EL (cell line): ENCODE measurements around the gene TTLL5.

Experiments used
- DNase-seq: peaks from one replicate; pipeline ENCODE4 v3.0.0-alpha.2; 2016

TTLL5 gene

GRCh38 chr14:75837151-75837787, 176.2 kb downstream of the TTLL5 start:
- peak; percentile 48 for DNase-seq

DNA sequence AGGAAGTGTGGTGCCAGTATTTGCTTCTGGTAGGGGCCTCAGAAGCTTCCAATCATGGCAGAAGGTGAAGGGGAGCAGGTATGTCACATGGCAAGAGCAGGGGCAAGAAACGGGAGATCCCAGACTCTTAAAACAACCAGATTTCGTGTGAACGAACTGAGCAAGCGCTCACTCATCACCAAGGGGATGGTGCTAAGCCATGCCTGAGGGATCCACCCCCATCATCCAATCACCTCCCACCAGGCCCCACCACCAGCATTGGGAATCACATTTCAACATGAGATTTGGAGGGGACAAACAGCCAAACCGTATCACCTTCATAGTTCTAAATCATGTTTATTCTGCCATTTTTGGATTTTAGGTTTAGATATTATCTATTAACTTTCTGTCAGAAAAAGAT, 179.9 kb downstream of the TTLL5 start:
- DNase-seq, result no peak

DNA sequence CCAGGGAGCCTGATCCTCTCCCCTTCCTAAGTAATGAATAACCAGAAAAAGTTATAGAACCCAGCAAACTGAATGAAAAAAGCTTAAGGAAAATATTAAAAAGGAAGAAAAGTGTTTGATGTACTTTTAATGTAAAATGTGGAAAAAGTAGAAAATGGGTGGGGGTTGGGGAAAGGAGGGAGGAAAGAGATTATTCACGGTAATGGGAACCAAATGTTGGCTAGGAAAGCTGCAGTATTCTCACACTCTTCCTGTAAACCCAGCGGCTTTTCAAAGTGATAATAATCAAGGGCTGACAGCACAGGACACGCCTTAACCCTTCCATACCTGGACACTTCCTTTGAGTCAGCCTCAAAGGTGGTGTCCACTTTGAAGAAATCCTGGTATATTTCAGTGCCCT, 181.5 kb downstream of the TTLL5 start:
- DNase-seq, result no peak

DNA sequence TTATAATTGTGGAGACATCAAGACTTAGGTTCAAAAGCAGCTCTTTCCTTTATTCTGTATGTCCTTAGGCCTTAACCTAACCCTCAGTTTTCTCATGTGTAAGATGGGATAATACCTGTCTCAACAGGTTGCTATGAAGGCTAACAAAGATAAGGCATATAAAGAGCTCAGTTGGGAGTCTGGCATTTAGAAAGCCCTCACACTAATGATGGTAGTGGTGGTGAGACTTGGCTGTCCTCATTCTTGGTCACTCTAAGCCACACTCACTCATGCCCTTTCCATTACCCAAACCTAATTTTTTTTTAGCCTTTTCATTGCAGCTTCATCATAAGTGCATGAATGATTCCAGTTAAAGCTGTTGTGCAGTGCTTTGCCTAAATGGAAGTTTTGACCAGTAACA, 183.4 kb downstream of the TTLL5 start:
- DNase-seq, result no peak

DNA sequence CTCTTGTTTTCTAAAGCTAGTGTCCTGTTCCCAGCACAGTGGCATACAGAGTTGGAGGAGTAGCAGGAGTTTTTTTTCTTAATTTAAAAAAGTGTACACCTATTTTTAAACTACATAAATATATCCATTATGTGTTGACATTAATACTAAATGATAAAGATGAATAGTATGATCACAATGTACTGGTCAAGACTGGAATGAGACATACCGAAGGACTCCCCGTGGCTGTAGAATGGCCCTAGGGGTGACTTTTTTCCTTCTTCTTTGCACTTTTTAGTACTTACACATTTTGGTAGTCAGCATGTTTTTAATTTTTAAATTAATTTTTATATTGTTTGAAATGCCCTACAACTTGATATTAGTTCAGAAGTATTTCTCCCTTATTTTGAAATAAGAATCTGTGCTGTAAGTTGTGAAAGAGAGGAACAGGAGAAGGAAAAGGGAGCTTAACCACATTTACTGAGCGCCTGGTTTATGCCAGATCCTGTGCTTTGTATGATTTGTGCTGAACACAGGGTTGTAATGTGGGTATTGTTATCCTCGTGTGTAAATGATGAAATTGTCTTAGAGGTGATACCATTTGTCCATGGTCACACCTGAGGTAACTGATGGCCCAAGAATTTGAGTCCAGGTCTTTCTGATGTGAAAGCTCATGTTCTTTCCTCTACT, 184.2 kb downstream of the TTLL5 start:
- DNase-seq, result peak; percentile 47

DNA sequence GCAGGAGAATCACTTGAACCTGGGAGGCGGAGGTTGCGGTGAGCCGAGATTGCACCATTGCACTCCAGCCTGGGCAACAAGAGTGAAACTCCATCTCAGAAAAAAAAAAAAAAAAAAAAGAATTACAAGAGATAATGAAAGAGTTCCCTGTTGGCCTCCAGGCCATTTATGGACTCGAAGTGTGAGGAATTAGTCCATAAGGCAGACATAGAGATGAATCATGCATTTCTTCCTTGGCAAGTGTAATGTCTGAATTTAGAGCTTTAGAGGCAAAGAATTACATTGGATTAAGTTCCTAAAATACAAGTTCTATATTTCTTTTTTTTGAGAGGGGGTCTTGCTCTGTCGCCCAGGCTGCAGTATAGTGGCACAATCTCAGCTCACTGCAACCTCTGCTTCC, 185.6 kb downstream of the TTLL5 start:
- DNase-seq, result peak; percentile 54

DNA sequence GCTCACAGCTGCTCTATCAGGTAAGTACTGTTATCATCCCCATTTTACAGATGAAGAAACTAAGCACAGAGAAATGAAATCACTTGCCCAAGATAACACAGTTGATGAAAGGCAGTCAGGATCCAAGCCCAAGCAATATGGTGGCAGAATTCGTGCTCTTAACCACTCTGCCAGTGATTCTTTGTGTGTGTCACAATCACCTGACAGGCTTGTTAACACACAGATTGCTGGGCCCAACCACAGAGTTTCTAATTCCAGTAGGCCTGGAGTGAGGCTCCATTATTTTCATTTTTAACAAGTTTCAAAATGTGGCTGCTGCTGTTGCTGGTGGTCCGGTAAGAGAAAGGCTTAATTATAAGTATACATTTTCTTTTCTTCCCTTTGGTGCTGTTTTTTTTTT, 186.5 kb downstream of the TTLL5 start:
- DNase-seq, result no peak

GRCh38 chr14:75848167-75848913, 187.3 kb downstream of the TTLL5 start:
- no peak for DNase-seq

- no peak for DNase-seq
Measured at GRCh38 chr14:75849300-75849895, 188.4 kb downstream of the TTLL5 start.

DNA sequence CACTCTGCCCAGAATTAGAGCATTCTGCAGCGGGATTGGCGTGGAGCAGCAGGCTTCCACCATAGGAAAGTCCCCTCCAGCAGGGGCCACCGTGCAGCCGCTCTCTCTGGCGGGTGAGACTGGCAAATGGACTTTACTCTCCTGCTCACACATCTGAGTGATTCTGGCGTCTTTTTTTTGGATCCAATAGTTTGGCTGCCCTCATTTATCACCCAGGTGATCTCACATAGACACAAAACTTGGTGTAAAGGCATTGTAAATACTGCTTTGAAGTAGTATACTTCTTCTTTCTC, 190.5 kb downstream of the TTLL5 start:
- DNase-seq, result no peak

- DNase-seq, result no peak
Measured at GRCh38 chr14:75854111-75854799, 193.2 kb downstream of the TTLL5 start.

- no peak for DNase-seq
Measured at GRCh38 chr14:75857199-75857598, 196.2 kb downstream of the TTLL5 start.

DNA sequence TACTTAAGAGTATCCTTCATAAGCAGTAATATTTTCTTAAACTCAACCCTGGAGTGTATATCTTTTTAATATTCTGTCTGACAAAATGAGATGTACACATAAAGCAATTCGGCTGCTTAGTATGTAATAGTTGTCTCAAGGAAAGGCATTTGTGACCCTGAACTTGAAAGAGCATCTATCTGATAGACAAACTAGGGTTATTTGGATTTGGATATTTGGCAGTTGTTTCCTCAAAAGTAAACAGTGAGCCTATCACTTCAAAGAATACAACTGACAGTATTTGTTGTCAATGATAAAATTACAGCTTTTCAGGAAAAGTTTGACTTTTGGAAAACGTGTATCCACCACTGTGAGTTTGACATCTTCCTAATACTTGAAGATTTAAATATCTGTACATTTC, 197.3 kb downstream of the TTLL5 start:
- no peak for DNase-seq

DNA sequence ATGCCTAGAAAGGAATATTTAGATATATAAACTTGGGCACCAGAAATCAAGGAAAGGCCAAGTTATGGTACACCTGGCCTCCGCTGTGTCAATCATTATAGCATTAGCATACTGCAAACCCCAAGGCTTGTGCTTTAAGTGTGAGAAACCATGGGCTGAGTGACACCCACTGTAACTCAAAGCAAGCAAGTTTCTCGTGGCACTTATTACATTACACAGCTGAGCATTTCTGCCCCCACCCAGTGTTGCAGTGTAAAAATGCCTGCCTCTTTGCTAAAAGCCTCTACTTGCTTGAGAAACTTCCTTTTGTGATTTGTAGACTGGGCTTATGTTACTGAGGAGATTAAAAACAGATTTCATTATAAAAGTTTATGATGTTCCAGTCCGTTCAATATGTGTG, 198.7 kb downstream of the TTLL5 start:
- no peak for DNase-seq

GRCh38 chr14:75860561-75861160, 199.6 kb downstream of the TTLL5 start:
- DNase-seq, result no peak

- DNase-seq, result peak; percentile 53
Measured at GRCh38 chr14:75861161-75861621, 200.1 kb downstream of the TTLL5 start.

DNA sequence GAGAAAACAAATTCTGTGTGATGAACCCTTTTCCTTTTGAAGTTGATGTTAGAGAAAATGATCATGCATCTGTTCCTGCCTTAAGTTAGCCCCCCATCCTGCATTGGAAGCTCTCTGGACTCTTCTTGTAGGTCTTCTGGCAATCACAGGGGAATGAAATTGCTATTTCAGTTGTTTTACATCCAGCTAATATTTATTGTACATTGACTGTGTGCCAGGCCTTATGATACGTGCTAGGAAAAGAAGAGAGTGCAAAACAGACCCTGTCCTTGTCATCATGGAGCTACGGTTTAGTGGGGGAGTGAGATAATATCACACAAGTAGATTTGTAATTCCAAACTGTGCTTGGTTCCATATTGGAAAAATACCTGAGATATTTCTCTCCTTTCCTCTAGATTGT, 202.2 kb downstream of the TTLL5 start:
- DNase-seq, result no peak

- peak; percentile 91 for DNase-seq
Measured at GRCh38 chr14:75864352-75864751, 203.3 kb downstream of the TTLL5 start.

GRCh38 chr14:75865531-75865930, 204.5 kb downstream of the TTLL5 start:
- no peak for DNase-seq

GRCh38 chr14:75866970-75867369, 205.9 kb downstream of the TTLL5 start:
- no peak for DNase-seq

GRCh38 chr14:75871181-75871880, 210.3 kb downstream of the TTLL5 start:
- no peak for DNase-seq

GRCh38 chr14:75875958-75876357, 214.9 kb downstream of the TTLL5 start:
- no peak for DNase-seq
